Psoas muscle (tissue), 8 donors: ENCODE results near the gene FBRS. TPM values are rescaled to one million over a fixed set of nuclear protein-coding genes. Genes with fewer than 3 reads are reported as not detected.
"Not testable (repeated sequence)": the region's sequence is repeated elsewhere in the genome, so short reads cannot be mapped to it uniquely, and the experiment has no call there.

ENCODE experiments used
- ATAC-seq, 4 donors: fragments of 200-7000 bp; cut with Tn5 transposase; one replicate each; pipeline ENCODE4 v1.9.1; 2020; ENCODE audit warnings: moderate library complexity in 3 of 4, mild to moderate bottlenecking in 2 of 4
- DNase-seq, 2 donors: peaks; one replicate each; pipeline ENCODE4 v3.0.0-alpha.2; 2020
- H3K27ac ChIP-seq: fragments of 200-600 bp; one replicate; pipeline ENCODE4 v1.8.0; 2022
- H3K27me3 ChIP-seq, 3 donors: fragments of 200-600 bp in 1 of 3; one replicate each; pipeline versions ENCODE4 v1.6.1 to v1.8.0; 2013 to 2022; ENCODE audit warnings: low read length in 2 of 3, mild to moderate bottlenecking in 2 of 3, moderate library complexity in 1 of 3; ENCODE audit not compliant: insufficient read depth in 3 of 3
- H3K36me3 ChIP-seq, 2 donors: fragments of 200-600 bp in 1 of 2; one replicate each; pipeline versions ENCODE4 v1.6.1 to v1.8.0; 2013 to 2022; ENCODE audit warnings: low read depth in 1 of 2, mild to moderate bottlenecking in 1 of 2, moderate library complexity in 1 of 2; ENCODE audit not compliant: insufficient read depth in 1 of 2
- H3K4me1 ChIP-seq: fragments of 200-600 bp; one replicate; pipeline ENCODE4 v1.8.0; 2022
- H3K4me3 ChIP-seq: fragments of 200-600 bp; one replicate; pipeline ENCODE4 v1.8.0; 2022; ENCODE audit warnings: mild to moderate bottlenecking
- H3K9me3 ChIP-seq: fragments of 200-600 bp; one replicate; pipeline ENCODE4 v1.8.0; 2022
- WGBS, 3 donors: extraction: QIAGEN DNeasy Blood & Tissue Kit; methylation state at CpG; one replicate each; pipeline versions ENCODE4 v1.1.6 to v1.1.7; 2013; 5-methylcytosine and 5-hydroxymethylcytosine counted together
- intact Hi-C, 2 donors: fragments of 100-400 bp; cut with DNase I; formaldehyde crosslinking; loops; one replicate each; pipeline versions ENCODE4 v1.11.0 to v1.14.2; 2022
- polyA plus RNA-seq, 3 donors: library from polyadenylated mRNA; stranded (reverse); fragments of 200-250 nt; gene quantifications; one replicate each; pipeline ENCODE4 v1.2.3, GENCODE V29; 2013
- total RNA-seq, 4 donors: library from RNA; stranded (reverse); fragmentation: NEBNext Ultra II Directional in 2 of 4; extraction: Animal tissue kit (Norgen Biotek cat#: 25700) in 2 of 4; gene quantifications; one replicate each; pipeline versions ENCODE4 v1.2.1 to v1.2.4, GENCODE V29; 2021 to 2023
- TF ChIP-seq, protein P1 (sequence below): fragments of 200-600 bp; IDR thresholded peaks from one replicate; pipeline ENCODE4 v1.8.0; 2022; ENCODE audit warnings: antibody characterized with exemption
- donor health status: healthy with polysubstance abuse.
- donor health status: DM: no; HTN: no; CAD: no; lungs with moderate emphysema.
- donor health status: Bipolar disorder and iron deficiency.
- donor health status: healthy.
- donor health status: DM: yes; HTN: yes; CAD: no.
- donor health status: DM: no; HTN: no; CAD: no.
- donor health status: DM: no; HTN: no; CAD: no.
- donor health status: DM: yes; HTN: yes; CAD: no.

Gene FBRS
- total and polyA plus RNA-seq, 7 donors: 24.8 to 58.5 (median 35.5) TPM

- TF ChIP-seq, protein P1, sequence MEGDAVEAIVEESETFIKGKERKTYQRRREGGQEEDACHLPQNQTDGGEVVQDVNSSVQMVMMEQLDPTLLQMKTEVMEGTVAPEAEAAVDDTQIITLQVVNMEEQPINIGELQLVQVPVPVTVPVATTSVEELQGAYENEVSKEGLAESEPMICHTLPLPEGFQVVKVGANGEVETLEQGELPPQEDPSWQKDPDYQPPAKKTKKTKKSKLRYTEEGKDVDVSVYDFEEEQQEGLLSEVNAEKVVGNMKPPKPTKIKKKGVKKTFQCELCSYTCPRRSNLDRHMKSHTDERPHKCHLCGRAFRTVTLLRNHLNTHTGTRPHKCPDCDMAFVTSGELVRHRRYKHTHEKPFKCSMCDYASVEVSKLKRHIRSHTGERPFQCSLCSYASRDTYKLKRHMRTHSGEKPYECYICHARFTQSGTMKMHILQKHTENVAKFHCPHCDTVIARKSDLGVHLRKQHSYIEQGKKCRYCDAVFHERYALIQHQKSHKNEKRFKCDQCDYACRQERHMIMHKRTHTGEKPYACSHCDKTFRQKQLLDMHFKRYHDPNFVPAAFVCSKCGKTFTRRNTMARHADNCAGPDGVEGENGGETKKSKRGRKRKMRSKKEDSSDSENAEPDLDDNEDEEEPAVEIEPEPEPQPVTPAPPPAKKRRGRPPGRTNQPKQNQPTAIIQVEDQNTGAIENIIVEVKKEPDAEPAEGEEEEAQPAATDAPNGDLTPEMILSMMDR: no peak
- Histone ChIP-seq H3K27ac (no peak overlapping the region), H3K4me3 (peak overlapping the region; percentile 98), H3K36me3 (peaks cover 5 to 57% of the 10 kb centered on the region in 2 donors), H3K9me3 (no peaks in the 10 kb centered on the region), H3K27me3 (no peaks in the 10 kb centered on the region), H3K4me1 (peaks cover 17% of the 10 kb centered on the region)
- intact Hi-C loops: loop anchor here in 1 of 2 donors (5.0 kb wide), 1 partner anchor 42 kb away; a partner anchor contains a TSS
- DNase-seq (no peak), ATAC-seq (no peak)
- WGBS, 3 donors: 18 to 26% (median 23%) methylated on average over 9 of the region's 9 CpGs
Observed at GRCh38 chr16:30700491-30700890, 42.3 kb downstream of the FBRS start.

- 78 to 87% (median 85%) methylated on average over 5 of the region's 5 CpGs for WGBS, 3 donors
- DNase-seq (no peak), ATAC-seq (no peak)
- no peak overlapping the region for H3K27ac ChIP-seq
- H3K27me3 ChIP-seq: no peaks in the 10 kb centered on the region
- TF ChIP-seq, protein P1: no peak
- H3K4me3 ChIP-seq: peak overlapping the region; percentile 98
- H3K9me3 ChIP-seq: no peaks in the 10 kb centered on the region
- peaks cover 17% of the 10 kb centered on the region for H3K4me1 ChIP-seq
- intact Hi-C loops: loop anchor here in 1 of 2 donors (5.0 kb wide), 1 partner anchor 41 kb away; a partner anchor contains a TSS
- H3K36me3 ChIP-seq: peaks cover 7 to 62% of the 10 kb centered on the region in 2 donors
Observed at GRCh38 chr16:30700971-30701370, 42.7 kb downstream of the FBRS start.

DNA sequence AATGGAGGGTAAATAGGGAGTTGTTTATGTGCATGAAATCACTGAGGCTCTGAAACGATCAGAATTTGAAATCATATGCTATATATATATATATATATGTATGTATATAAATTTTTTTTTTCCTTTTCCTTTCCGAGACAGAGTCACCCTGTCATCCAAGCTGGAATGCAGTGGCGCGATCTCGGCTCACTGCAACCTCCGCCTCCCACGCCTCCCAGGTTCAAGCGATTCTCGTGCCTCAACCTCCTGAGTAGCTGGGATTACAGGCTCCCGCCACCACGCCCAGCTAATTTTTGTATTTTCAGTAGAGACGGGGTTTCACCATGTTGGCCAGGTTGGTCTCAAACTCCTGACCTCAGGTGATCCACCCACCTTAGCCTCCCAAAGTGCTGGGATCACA, 44.8 kb downstream of the FBRS start:
- not testable (repeated sequence) for ATAC-seq
- intact Hi-C loops: loop anchor here in 1 of 2 donors (5.0 kb wide), 1 partner anchor 39 kb away; a partner anchor contains a TSS
- WGBS, 3 donors: 91 to 92% (median 92%) methylated on average over 12 of the region's 12 CpGs

DNA sequence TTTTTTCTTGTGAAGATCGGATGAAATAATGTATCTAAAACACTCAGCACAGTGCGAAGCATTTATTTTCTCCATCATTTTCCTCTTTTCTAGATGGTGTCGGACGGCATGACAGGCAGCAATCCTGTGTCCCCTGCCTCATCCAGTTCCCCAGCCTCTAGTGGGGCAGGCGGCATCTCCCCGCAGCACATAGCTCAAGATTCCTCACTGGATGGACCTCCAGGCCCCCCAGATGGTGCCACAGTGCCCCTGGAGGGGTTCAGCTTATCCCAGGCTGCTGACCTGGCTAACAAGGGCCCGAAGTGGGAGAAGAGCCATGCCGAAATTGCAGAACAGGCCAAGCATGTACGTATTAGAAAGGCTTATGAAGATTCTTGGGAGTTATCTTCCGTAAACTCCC, 45.7 kb downstream of the FBRS start:
- Histone ChIP-seq H3K27ac (no peak overlapping the region), H3K4me3 (no peak overlapping the region), H3K9me3 (no peaks in the 10 kb centered on the region), H3K36me3 (peaks cover 7 to 92% of the 10 kb centered on the region in 2 donors), H3K4me1 (peaks cover 17% of the 10 kb centered on the region), H3K27me3 (no peaks in the 10 kb centered on the region)
- no peak for ATAC-seq
- DNase-seq: no peak
- 92 to 94% (median 92%) methylated on average over 10 of the region's 10 CpGs for WGBS, 3 donors
- intact Hi-C loops: loop anchor here in 1 of 2 donors (5.0 kb wide), 1 partner anchor 38 kb away; a partner anchor contains a TSS
- TF ChIP-seq, protein P1: no peak

More for the DNA sequence above, 44.8 kb downstream of the FBRS start:
- Histone ChIP-seq H3K36me3 (peaks cover 7 to 83% of the 10 kb centered on the region in 2 donors), H3K4me1 (peaks cover 17% of the 10 kb centered on the region)
- not testable (repeated sequence) for H3K4me3 ChIP-seq, H3K9me3 ChIP-seq, H3K27ac ChIP-seq, H3K27me3 ChIP-seq, DNase-seq

- Histone ChIP-seq H3K4me3 (no peak overlapping the region), H3K27ac (no peak overlapping the region), H3K9me3 (no peaks in the 10 kb centered on the region), H3K4me1 (peaks cover 2% of the 10 kb centered on the region), H3K27me3 (no peaks in the 10 kb centered on the region), H3K36me3 (peaks cover 19 to 98% of the 10 kb centered on the region in 2 donors)
- intact Hi-C loops: loop anchor here in 1 of 2 donors (5.0 kb wide), 1 partner anchor 36 kb away; a partner anchor contains a TSS
- 89 to 96% (median 91%) methylated on average over 6 of the region's 6 CpGs for WGBS, 3 donors
- ATAC-seq (no peak), DNase-seq (no peak)
- TF ChIP-seq, protein P1: no peak
Observed at GRCh38 chr16:30706046-30706445, 47.8 kb downstream of the FBRS start.
